ENCODE results near the gene KHSRP.
"Not testable (repeated sequence)": the region's sequence is repeated elsewhere in the genome, so short reads cannot be mapped to it uniquely, and the experiment has no call there.

KHSRP gene

DNA sequence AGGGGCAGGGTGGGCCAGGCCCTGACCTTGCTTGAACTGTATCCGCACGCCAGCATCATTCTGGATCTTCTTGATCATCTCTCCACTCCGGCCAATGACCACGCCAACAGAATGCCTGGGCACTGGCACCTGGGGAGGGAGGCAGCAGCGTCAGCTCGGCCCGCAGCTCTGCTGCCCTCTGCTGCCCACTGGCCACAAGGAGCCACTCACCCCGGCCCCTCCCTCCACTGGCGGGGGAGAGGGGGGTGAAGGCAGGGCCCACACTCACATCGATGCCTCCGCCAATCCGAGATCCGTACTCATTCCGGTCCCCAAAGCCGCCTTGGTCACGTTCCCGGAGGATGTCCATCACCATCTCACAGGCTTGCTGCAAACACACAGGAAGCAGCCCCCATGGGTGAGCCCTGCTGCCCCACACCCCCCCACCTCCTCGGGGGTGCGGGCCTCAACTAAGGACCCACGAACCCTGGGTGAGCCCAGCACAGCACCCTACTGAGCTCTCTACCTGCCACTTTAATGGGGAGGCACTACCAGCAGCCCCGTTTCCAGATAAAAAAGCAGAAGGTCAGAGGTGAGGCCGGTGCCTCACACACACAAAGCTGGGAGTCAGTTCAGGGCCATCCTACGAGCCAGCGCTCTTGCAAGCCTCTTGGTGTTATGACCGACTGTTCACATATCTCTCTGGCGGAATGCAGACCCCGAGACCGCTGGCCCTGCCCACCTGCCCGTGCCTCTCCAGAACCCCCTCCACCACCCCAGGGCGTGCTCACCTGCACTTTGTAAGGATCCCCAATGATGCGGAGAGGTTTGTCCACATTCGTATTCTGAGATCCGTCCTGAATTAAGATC, 6.7 kb downstream of the KHSRP start:
- peak; percentile 79 for DNase-seq

- DNase-seq: no peak
These were observed 7.8 kb downstream of the KHSRP start for GRCh38 chr19:6416658-6417405.

GRCh38 chr19:6415591-6416190, 8.9 kb downstream of the KHSRP start:
- no peak for DNase-seq

GRCh38 chr19:6414793-6415590, 9.6 kb downstream of the KHSRP start:
- no peak for DNase-seq

DNA sequence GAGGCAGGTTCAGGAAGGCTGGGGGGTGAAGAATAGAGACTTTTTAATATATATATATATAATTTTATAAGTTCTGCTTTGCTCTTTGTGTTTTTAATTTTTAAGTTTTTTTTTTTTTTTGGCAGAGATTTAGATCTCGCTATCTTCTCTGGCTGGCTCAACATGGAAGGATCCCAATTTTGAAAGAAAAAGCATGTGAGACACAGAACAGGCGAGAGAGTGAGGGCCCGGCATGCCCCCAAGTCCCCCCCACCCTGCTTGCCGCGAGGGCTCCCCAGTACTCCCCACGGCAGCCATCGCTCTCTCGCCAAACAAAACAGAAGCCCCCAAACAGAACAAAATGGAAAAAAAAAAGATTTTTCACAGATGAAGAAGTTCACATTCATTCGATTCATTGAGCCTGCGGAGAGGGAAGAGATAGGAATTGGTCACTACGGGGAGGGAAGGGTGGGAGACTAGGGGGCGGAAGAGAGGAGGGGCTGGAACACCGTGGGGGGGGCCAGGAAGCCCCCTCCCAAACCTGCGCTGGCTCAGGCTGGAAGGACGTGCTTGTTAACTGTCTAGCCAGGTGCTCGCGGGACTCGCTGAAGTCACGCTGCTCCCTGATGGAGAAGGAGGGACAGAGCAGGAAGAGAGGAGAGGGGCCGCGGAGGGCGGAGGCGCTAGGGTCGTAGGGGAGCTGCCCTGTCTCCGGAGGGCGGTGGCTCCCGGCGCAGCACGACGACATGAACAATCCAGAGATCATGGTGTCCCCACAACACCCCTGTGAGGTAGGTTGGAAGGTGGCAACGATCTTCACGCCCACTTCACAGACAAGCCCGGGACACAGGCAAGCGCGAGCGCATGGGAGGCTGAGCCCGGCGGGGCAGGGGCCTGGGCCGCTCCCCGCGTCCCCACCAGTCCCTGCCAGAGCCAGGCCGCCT, 10.6 kb downstream of the KHSRP start:
- DNase-seq: no peak

DNA sequence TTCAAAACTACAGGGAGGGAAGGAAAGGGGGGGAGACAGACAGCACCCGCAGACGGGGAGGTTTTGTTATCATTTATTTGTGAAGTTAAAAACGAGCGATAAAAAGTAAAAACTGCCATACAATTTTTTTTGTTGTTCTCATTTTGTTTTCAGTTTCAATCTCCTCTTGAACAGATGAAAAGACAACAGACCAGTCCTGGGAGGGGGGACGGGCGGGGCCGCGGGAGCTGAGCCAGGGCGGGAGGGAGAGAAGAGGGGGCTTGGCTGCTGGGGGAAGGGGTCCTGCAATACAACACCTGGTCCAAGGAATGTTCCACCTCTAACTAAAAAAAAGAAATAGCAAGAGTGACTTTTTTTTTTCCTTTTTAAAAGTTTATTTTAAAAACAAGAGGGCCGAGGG, 11.3 kb downstream of the KHSRP start:
- DNase-seq: no peak

DNA sequence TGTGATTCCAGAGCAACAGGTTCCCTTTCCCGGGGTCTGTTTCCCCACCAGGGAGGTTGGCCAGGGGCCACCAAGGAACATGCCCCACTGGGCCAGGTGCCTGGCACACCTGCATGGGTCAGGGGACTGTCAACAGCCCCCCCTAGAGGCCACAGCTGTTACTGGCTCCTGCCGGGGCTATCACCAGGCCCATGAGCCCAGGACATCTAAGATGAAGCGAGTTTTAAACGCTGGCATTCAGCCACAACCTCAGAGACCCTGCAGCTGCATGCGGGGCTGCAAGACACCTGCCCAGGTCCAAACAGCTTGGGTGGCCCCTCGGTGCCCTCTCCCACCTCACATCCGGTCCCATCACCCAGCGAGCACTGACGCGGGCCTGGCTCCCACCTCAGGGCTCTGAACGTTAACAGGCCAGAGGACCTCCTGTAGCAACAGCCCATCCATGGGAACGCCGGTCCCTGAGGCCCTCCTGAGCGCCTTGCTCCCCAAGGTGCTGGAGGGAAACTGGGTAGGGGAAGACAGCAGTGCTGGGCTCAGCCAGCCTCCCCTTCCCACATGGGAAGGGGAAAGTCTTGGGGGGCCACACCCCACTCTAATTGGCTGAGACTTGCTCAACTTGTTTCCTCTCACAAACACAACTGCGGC, 12.0 kb downstream of the KHSRP start:
- DNase-seq: peak; percentile 82

DNA sequence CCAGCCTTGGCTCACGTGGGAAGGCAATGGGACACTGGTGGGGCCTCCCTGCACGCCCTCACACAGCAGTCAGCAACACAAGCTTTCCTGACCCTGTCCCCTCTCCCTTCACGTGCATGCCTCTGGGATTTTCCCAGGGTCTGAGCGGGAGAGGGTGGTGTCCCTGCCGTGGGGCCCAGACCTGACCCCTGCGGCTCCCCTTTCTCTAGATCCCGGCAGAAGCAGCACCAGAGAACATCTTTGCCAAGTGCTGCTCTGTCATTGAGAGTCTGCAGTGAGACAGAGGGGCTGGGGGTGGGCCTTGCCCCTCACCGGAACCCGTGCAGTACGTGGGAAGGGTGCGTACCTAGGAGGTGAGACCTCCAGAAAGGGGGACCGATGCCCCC, 12.6 kb downstream of the KHSRP start:
- DNase-seq: no peak

DNA sequence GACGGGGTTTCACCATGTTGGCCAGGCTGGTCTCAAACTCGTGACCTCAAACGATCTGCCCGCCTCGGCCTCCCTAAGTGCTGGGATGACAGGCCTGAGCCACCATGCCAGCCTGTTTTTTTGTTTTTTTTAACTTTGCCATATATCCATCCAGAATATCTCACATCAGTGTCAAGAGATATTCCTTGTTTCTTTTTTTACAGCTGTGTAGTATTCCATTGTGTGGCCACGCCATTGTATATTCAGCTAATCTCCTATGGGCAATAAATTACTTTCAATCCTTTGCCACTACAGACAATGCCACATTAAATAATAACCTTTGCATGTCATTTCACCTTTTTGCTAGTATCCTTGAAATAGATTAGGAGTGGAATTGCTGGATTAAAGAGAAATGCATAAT, 15.3 kb downstream of the KHSRP start:
- no peak for DNase-seq

- no peak for DNase-seq
These were observed 18.2 kb downstream of the KHSRP start for GRCh38 chr19:6406401-6406800.

- DNase-seq: no peak
These were observed 21.6 kb downstream of the KHSRP start for GRCh38 chr19:6402837-6403608.

GRCh38 chr19:6402058-6402457, 22.6 kb downstream of the KHSRP start:
- DNase-seq: no peak

- not testable (repeated sequence) for DNase-seq
These were observed 24.3 kb downstream of the KHSRP start for GRCh38 chr19:6400062-6400944.

- DNase-seq: no peak
These were observed 28.3 kb downstream of the KHSRP start for GRCh38 chr19:6396305-6396704.

DNA sequence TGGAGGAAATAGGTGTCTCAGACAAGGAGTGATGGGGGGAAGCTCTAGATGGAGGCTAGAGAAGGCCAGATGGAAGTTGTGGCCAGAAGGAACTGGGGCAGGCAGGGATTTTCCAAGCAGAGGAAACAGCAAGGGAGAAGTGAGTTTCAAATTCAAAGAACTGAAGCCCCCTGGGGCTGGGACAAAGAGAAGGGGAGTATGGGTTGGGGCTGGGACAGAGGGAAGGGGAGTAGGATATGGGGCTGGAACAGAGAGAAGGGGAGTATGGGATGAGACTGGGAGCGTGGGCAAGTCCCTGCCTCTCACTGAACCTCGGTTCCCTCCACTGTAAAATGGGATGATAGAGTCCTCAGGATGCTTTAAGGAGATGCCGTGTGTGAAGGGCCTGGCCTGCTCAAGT, 29.8 kb downstream of the KHSRP start:
- no peak for DNase-seq

GRCh38 chr19:6393983-6394412, 30.6 kb downstream of the KHSRP start:
- DNase-seq: no peak

- peak; percentile 86 for DNase-seq
These were observed 31.3 kb downstream of the KHSRP start, which contains the start of gene GTF2F1 for GRCh38 chr19:6393074-6393982. TSS of gene GTF2F1 (minus strand) at chr19:6393164. CDS start at chr19:6392995, 169 bp downstream.
